Erythroblast (primary cell): ENCODE data around the gene PFN4.
"Not testable (repeated sequence)": the region's sequence is repeated elsewhere in the genome, so short reads cannot be mapped to it uniquely, and the experiment has no call there.

Source experiments
- DNase-seq, 2 experiments: peaks; one replicate each; lab custom pipeline; 2025; lab: John Stamatoyannopoulos, UW
- GATA1 ChIP-seq: IDR thresholded peaks from 2 replicates; pipeline ENCODE4 v1.6.1; 2011; ENCODE audit warnings: low read depth, mild to moderate bottlenecking, control low read depth, low read length, moderate library complexity
- POLR2A ChIP-seq: IDR thresholded peaks from 2 replicates; pipeline ENCODE4 v1.6.1; 2011; ENCODE audit warnings: mild to moderate bottlenecking, low read length

Gene PFN4

GRCh38 chr2:24102677-24103076 lies 20.5 kb downstream of the PFN4 start:
- no peak for DNase-seq
- TF ChIP-seq GATA1, result no peak
- no peak for TF ChIP-seq POLR2A

- TF ChIP-seq POLR2A (no peak), GATA1 (no peak)
- no peak for DNase-seq
Measured at GRCh38 chr2:24101992-24102391, 21.1 kb downstream of the PFN4 start.

- not testable (repeated sequence) for DNase-seq
Measured at GRCh38 chr2:24100732-24101131, 22.4 kb downstream of the PFN4 start.

GRCh38 chr2:24095171-24095677 lies 27.9 kb downstream of the PFN4 start:
- not testable (repeated sequence) for DNase-seq

- not testable (repeated sequence) for DNase-seq
Measured at GRCh38 chr2:24093270-24093669, 29.9 kb downstream of the PFN4 start.

GRCh38 chr2:24088821-24089359 lies 34.2 kb downstream of the PFN4 start:
- TF ChIP-seq POLR2A (no peak), GATA1 (no peak)

GRCh38 chr2:24087032-24087431 lies 36.1 kb downstream of the PFN4 start:
- DNase-seq, result no peak
- TF ChIP-seq GATA1 (no peak), POLR2A (no peak)

More at GRCh38 chr2:24088821-24089359, 34.2 kb downstream of the PFN4 start:
- DNase-seq, result no peak

- DNase-seq, result no peak
- TF ChIP-seq POLR2A (no peak), GATA1 (no peak)
Measured at GRCh38 chr2:24086241-24086640, 36.9 kb downstream of the PFN4 start.

- TF ChIP-seq POLR2A, result no peak
- TF ChIP-seq GATA1, result no peak
- no peak for DNase-seq
Measured at GRCh38 chr2:24085200-24085489, 38.0 kb downstream of the PFN4 start.

GRCh38 chr2:24084386-24085199 lies 38.5 kb downstream of the PFN4 start, which contains the start of gene TP53I3:
Gene TP53I3, minus strand, starts transcription at chr2:24084834. Its CDS starts 508 bp downstream, at chr2:24084326.
- TF ChIP-seq POLR2A (no peak), GATA1 (no peak)
- peak; percentile 92 to 95 for DNase-seq

- peak; percentile 93 to 97 for DNase-seq
- TF ChIP-seq POLR2A, result peak; percentile 71
- no peak for TF ChIP-seq GATA1
Measured at GRCh38 chr2:24083567-24084385, 39.4 kb downstream of the PFN4 start.

- TF ChIP-seq GATA1 (no peak), POLR2A (no peak)
- no peak for DNase-seq
Measured at GRCh38 chr2:24082787-24083566, 40.2 kb downstream of the PFN4 start.

GRCh38 chr2:24080701-24081100 lies 42.4 kb downstream of the PFN4 start:
- no peak for DNase-seq
- TF ChIP-seq GATA1 (no peak), POLR2A (no peak)
